GM12878 (cell line): ENCODE data around the gene ATP5PD. TPM values are rescaled to one million over a fixed set of nuclear protein-coding genes. Genes with fewer than 3 reads are reported as not detected.

Experiments used
- ATF7 ChIP-seq: fragments of 450-650 bp; IDR thresholded peaks from 2 replicates; pipeline ENCODE4 v1.6.1; 2016; ENCODE audit warnings: low read depth, mild to moderate bottlenecking
- EED ChIP-seq: sonication (generic); IDR thresholded peaks from 2 replicates; pipeline ENCODE4 v1.6.1; 2016; ENCODE audit warnings: antibody characterized with exemption, low read depth
- EZH2 ChIP-seq: IDR thresholded peaks from 2 replicates; pipeline ENCODE4 v1.6.1; 2012; ENCODE audit warnings: low read depth, mild to moderate bottlenecking, control low read depth, inconsistent platforms, low read length, borderline replicate concordance; ENCODE audit not compliant: control insufficient read depth
- HDAC2 ChIP-seq: fragments of 200-600 bp; sonication (generic); IDR thresholded peaks from 2 replicates; pipeline ENCODE4 v1.6.1; 2017
- KAT2A ChIP-seq: conservative IDR thresholded peaks from 2 replicates; pipeline ENCODE4 v1.6.1; 2011; ENCODE audit warnings: low read depth, low read length; ENCODE audit not compliant: control insufficient read depth
- LARP7 ChIP-seq: fragments of 450-650 bp; IDR thresholded peaks from 2 replicates; pipeline ENCODE4 v1.6.1; 2017; ENCODE audit warnings: mild to moderate bottlenecking
- MEF2B ChIP-seq: fragments of 450-650 bp; IDR thresholded peaks from 2 replicates; pipeline ENCODE4 v1.6.1; 2018; ENCODE audit warnings: mild to moderate bottlenecking, moderate library complexity; ENCODE audit not compliant: partially characterized antibody, poor library complexity, severe bottlenecking
- MTA3 ChIP-seq: IDR thresholded peaks from 2 replicates; pipeline ENCODE4 v1.6.1; 2012; ENCODE audit warnings: low read length, inconsistent platforms, borderline replicate concordance
- MYB ChIP-seq: fragments of 150-350 bp; IDR thresholded peaks from 2 replicates; pipeline ENCODE4 v1.6.1; 2014; ENCODE audit warnings: mild to moderate bottlenecking, low read depth, low read length, borderline replicate concordance
- PAX8 ChIP-seq: fragments of 450-650 bp; IDR thresholded peaks from 2 replicates; pipeline ENCODE4 v1.6.1; 2017; ENCODE audit warnings: mild to moderate bottlenecking, moderate library complexity
- POU2F2 ChIP-seq: IDR thresholded peaks from 3 replicates; pipeline ENCODE4 v1.6.1; 2011; ENCODE audit warnings: low read depth, mild to moderate bottlenecking, low read length, borderline replicate concordance
- RAD21 ChIP-seq: IDR thresholded peaks from 2 replicates; pipeline ENCODE4 v1.6.1; 2011; ENCODE audit warnings: mild to moderate bottlenecking, low read depth, low read length, moderate library complexity; ENCODE audit not compliant: insufficient read depth
- TCF7 ChIP-seq: IDR thresholded peaks from 2 replicates; pipeline ENCODE4 v1.6.1; 2014; ENCODE audit warnings: antibody characterized with exemption, borderline replicate concordance
- ZZZ3 ChIP-seq: IDR thresholded peaks from 2 replicates; pipeline ENCODE4 v1.6.1; 2011; ENCODE audit warnings: low read depth; ENCODE audit not compliant: control insufficient read depth, insufficient read length
- polyA plus RNA-seq, 11 experiments: library from polyadenylated mRNA; depleted of rRNA in 4 of 11; unstranded in 6 of 11; stranded (reverse) in 5 of 11; fragments of >200 nt; fragmentation: Nextera tagmentation in 4 of 11; fragmentation: Illumina TruSeq in 1 of 11; extraction: Ambion mirVana in 4 of 11; extraction: Trizol in 1 of 11; gene quantifications; 1 replicate in 1 of 11; 2 replicates in 10 of 11; pipeline versions ENCODE4 v1.2.1 to v1.2.3, GENCODE V29; 2011 to 2016; ENCODE audit warnings: inconsistent platforms in 2 of 11, missing spikeins in 2 of 11, low read depth in 1 of 11
- total RNA-seq, 4 experiments: library from RNA; depleted of rRNA in 3 of 4; stranded (reverse); fragments of >200 nt in 3 of 4; fragmentation: Illumina TruSeq in 1 of 4; extraction: Trizol in 1 of 4; gene quantifications; 2 replicates each; pipeline versions ENCODE4 v1.2.1 to v1.2.3, GENCODE V29; 2013 to 2021
- TF ChIP-seq, protein P1 (sequence below): fragments of 450-650 bp; IDR thresholded peaks from 2 replicates; pipeline ENCODE4 v1.6.1; 2016; ENCODE audit warnings: mild to moderate bottlenecking
- TF ChIP-seq, protein P2 (sequence below): fragments of 450-650 bp; conservative IDR thresholded peaks from 2 replicates; pipeline ENCODE4 v1.6.1; 2017; ENCODE audit warnings: mild to moderate bottlenecking, moderate library complexity
- TF ChIP-seq, protein P3 (sequence below): fragments of 450-650 bp; IDR thresholded peaks from 2 replicates; pipeline ENCODE4 v1.6.1; 2017; ENCODE audit warnings: mild to moderate bottlenecking, low read depth, inconsistent platforms; ENCODE audit not compliant: poor library complexity, severe bottlenecking
- TF ChIP-seq, protein P4 (sequence below), 3 experiments: IDR thresholded peaks in 2 of 3; conservative IDR thresholded peaks in 1 of 3; 2 replicates each; pipeline ENCODE4 v1.5.1; 2011; ENCODE audit warnings: low read depth in 3 of 3, low read length in 3 of 3, mild to moderate bottlenecking in 3 of 3, control low read depth in 2 of 3, moderate library complexity in 2 of 3, inconsistent platforms in 1 of 3, mixed read lengths in 1 of 3; ENCODE audit not compliant: control insufficient read depth in 2 of 3, insufficient read depth in 1 of 3; ENCODE audit errors: extremely low read depth in 1 of 3

ATP5PD gene
- total and polyA plus RNA-seq, 10 of the 15 experiments (the other 5 are each of a cell fraction or from before 2014, with no cell fraction given): 172 to 772 (median 321) TPM

DNA sequence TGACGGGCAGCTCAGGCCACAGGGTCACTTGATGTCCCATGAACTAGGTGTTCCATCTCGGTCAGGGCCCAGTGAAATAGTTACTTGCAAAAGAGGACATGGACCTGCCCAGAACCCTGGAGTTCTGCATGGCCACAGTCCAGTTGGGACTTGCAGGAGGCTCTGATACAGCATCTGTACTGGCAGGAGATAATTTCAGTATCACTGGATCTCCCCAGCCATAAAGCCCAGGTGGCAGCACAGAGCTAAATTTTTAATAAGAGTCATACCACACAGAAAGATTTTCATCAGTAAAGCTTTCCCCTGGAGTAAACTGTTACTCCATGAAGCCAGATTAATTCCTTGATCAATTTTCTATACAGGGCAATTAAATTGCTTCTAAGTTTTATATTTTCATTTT is 23.0 kb upstream of the ATP5PD start (continued):
- TF ChIP-seq, protein P1, sequence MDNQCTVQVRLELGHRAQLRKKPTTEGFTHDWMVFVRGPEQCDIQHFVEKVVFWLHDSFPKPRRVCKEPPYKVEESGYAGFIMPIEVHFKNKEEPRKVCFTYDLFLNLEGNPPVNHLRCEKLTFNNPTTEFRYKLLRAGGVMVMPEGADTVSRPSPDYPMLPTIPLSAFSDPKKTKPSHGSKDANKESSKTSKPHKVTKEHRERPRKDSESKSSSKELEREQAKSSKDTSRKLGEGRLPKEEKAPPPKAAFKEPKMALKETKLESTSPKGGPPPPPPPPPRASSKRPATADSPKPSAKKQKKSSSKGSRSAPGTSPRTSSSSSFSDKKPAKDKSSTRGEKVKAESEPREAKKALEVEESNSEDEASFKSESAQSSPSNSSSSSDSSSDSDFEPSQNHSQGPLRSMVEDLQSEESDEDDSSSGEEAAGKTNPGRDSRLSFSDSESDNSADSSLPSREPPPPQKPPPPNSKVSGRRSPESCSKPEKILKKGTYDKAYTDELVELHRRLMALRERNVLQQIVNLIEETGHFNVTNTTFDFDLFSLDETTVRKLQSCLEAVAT: no peak
- TF ChIP-seq EZH2 (no peak), TCF7 (no peak), POU2F2 (no peak), KAT2A (no peak), MYB (no peak), PAX8 (no peak), ATF7 (no peak), HDAC2 (no peak), EED (no peak), ZZZ3 (no peak), RAD21 (0 out of 2 replicates have a peak, but pooled peaks have one; percentile 24), LARP7 (no peak), MEF2B (no peak), MTA3 (no peak)
- TF ChIP-seq, protein P2, sequence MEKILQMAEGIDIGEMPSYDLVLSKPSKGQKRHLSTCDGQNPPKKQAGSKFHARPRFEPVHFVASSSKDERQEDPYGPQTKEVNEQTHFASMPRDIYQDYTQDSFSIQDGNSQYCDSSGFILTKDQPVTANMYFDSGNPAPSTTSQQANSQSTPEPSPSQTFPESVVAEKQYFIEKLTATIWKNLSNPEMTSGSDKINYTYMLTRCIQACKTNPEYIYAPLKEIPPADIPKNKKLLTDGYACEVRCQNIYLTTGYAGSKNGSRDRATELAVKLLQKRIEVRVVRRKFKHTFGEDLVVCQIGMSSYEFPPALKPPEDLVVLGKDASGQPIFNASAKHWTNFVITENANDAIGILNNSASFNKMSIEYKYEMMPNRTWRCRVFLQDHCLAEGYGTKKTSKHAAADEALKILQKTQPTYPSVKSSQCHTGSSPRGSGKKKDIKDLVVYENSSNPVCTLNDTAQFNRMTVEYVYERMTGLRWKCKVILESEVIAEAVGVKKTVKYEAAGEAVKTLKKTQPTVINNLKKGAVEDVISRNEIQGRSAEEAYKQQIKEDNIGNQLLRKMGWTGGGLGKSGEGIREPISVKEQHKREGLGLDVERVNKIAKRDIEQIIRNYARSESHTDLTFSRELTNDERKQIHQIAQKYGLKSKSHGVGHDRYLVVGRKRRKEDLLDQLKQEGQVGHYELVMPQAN: no peak
- TF ChIP-seq, protein P3, sequence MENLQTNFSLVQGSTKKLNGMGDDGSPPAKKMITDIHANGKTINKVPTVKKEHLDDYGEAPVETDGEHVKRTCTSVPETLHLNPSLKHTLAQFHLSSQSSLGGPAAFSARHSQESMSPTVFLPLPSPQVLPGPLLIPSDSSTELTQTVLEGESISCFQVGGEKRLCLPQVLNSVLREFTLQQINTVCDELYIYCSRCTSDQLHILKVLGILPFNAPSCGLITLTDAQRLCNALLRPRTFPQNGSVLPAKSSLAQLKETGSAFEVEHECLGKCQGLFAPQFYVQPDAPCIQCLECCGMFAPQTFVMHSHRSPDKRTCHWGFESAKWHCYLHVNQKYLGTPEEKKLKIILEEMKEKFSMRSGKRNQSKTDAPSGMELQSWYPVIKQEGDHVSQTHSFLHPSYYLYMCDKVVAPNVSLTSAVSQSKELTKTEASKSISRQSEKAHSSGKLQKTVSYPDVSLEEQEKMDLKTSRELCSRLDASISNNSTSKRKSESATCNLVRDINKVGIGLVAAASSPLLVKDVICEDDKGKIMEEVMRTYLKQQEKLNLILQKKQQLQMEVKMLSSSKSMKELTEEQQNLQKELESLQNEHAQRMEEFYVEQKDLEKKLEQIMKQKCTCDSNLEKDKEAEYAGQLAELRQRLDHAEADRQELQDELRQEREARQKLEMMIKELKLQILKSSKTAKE: no peak
- TF ChIP-seq, protein P4, sequence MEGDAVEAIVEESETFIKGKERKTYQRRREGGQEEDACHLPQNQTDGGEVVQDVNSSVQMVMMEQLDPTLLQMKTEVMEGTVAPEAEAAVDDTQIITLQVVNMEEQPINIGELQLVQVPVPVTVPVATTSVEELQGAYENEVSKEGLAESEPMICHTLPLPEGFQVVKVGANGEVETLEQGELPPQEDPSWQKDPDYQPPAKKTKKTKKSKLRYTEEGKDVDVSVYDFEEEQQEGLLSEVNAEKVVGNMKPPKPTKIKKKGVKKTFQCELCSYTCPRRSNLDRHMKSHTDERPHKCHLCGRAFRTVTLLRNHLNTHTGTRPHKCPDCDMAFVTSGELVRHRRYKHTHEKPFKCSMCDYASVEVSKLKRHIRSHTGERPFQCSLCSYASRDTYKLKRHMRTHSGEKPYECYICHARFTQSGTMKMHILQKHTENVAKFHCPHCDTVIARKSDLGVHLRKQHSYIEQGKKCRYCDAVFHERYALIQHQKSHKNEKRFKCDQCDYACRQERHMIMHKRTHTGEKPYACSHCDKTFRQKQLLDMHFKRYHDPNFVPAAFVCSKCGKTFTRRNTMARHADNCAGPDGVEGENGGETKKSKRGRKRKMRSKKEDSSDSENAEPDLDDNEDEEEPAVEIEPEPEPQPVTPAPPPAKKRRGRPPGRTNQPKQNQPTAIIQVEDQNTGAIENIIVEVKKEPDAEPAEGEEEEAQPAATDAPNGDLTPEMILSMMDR (IDR thresholded peaks at IDR 0.05 in 2 of 3, conservative IDR thresholded peaks at IDR 0.05 in 1 of 3; ENCODE audit: control insufficient read depth in 2 of 3, extremely low read depth in 1 of 3, insufficient read depth in 1 of 3, low read depth in 3 of 3, low read length in 3 of 3): peak in 2 of 3 experiments; percentile 35 to 50; a peak in 4 of 6 replicates
